Gastrocnemius medialis (tissue), 4 donors: Measurements from ENCODE around the gene BRICD5. TPM values are rescaled to one million over a fixed set of nuclear protein-coding genes. Genes with fewer than 3 reads are reported as not detected.
"Not testable (repeated sequence)": the region's sequence is repeated elsewhere in the genome, so short reads cannot be mapped to it uniquely, and the experiment has no call there.

Source experiments
- ATAC-seq, 2 donors: fragments of 150-250 bp; one replicate each; pipeline ENCODE4 v1.9.1; 2016
- DNase-seq, 2 donors: peaks; one replicate each; pipeline ENCODE4 v3.0.0-alpha.2; 2019
- H3K27ac ChIP-seq, 4 donors: fragments of 200-600 bp; sonication (generic); 1 replicate in 1 of 4; 2 replicates in 3 of 4; pipeline ENCODE4 v1.5.1; 2016 to 2018; ENCODE audit warnings: mild to moderate bottlenecking in 2 of 4, moderate library complexity in 1 of 4
- H3K27me3 ChIP-seq, 3 donors: fragments of 200-600 bp; sonication (generic) in 2 of 3; 1 replicate in 1 of 3; 2 replicates in 2 of 3; pipeline versions ENCODE4 v1.5.1 to v1.6.0; 2016 to 2019; ENCODE audit warnings: mild to moderate bottlenecking in 1 of 3, moderate library complexity in 1 of 3
- H3K36me3 ChIP-seq, 2 donors: fragments of 200-600 bp; sonication (generic) in 1 of 2; one replicate each; pipeline ENCODE4 v1.5.1; 2017 to 2018
- H3K4me1 ChIP-seq, 2 donors: fragments of 200-600 bp; sonication (generic) in 1 of 2; one replicate each; pipeline ENCODE4 v1.5.1; 2016 to 2017; ENCODE audit warnings: mild to moderate bottlenecking in 2 of 2
- H3K4me3 ChIP-seq, 4 donors: fragments of 200-600 bp; sonication (generic) in 3 of 4; 1 replicate in 1 of 4; 2 replicates in 3 of 4; pipeline ENCODE4 v1.5.1; 2016 to 2019; ENCODE audit warnings: mild to moderate bottlenecking in 2 of 4
- H3K9me3 ChIP-seq, 3 donors: fragments of 200-600 bp; sonication (generic) in 2 of 3; 1 replicate in 1 of 3; 2 replicates in 2 of 3; pipeline ENCODE4 v1.5.1; 2016 to 2019
- CTCF ChIP-seq, 5 experiments: fragments of 450-650 bp in 3 of 5; fragments of 200-600 bp in 2 of 5; sonication (generic) in 2 of 5; IDR thresholded peaks in 4 of 5; conservative IDR thresholded peaks in 1 of 5; 1 replicate in 4 of 5; 2 replicates in 1 of 5; pipeline ENCODE4 v1.5.1; 2016 to 2019; ENCODE audit warnings: antibody characterized with exemption in 5 of 5, mild to moderate bottlenecking in 3 of 5, moderate library complexity in 3 of 5
- POLR2A ChIP-seq, 2 donors: fragments of 450-650 bp; IDR thresholded peaks; one replicate each; pipeline ENCODE4 v1.6.1; 2017; ENCODE audit warnings: antibody characterized with exemption in 2 of 2, mild to moderate bottlenecking in 2 of 2, moderate library complexity in 2 of 2
- in situ Hi-C, 4 donors: fragments of 200-750 bp; cut with MboI; loops; one replicate each; pipeline versions ENCODE4 v1.15.0 to v1.8.0; 2017; ENCODE audit warnings: low sequenced_read_pairs in 4 of 4
- intact Hi-C: fragments of 100-400 bp; cut with DNase I; formaldehyde crosslinking; loops from one replicate; pipeline ENCODE4 v1.15.1; 2023; ENCODE audit warnings: low total_unique reads
- total RNA-seq, 4 donors: library from RNA; depleted of rRNA; stranded (reverse); fragments of >200 nt; gene quantifications; one replicate each; pipeline versions ENCODE4 v1.1.0 to v1.2.3, GENCODE V29; 2016

The BRICD5 gene
- total RNA-seq, result 1 to 10 TPM in 3 of 4 donors, under 1 TPM in 1; 0.15 to 2.2 (median 1.4) TPM

- peaks cover 49 to 50% of the 10 kb centered on the region in 2 donors for H3K4me1 ChIP-seq
- in situ Hi-C loops, result no loop called here
Observed at GRCh38 chr16:2210386-2211365, at the start of gene BRICD5. TSS of gene BRICD5 (minus strand) at chr16:2210863. CDS start at chr16:2210833, 30 bp downstream.

GRCh38 chr16:2260250-2260649, 49.6 kb upstream of the BRICD5 start:
- Histone ChIP-seq H3K27me3 (no peaks in the 10 kb centered on the region), H3K36me3 (peaks cover 6 to 87% of the 10 kb centered on the region in 2 donors), H3K27ac (no peak overlapping the region), H3K4me1 (peaks cover under 1 to 3% of the 10 kb centered on the region in 2 donors), H3K9me3 (no peaks in the 10 kb centered on the region), H3K4me3 (no peak overlapping the region)
- intact Hi-C loops (loop anchor here (10.0 kb wide), 1 partner anchor 255 kb away; the partner anchor contains the start of gene ATP6V0C), in situ Hi-C loops (no loop called here)
- ATAC-seq (no peak), DNase-seq (no peak)
- TF ChIP-seq POLR2A (IDR thresholded peaks at IDR 0.05) (no peak), CTCF (IDR thresholded peaks at IDR 0.05 in 4 of 5, conservative IDR thresholded peaks at IDR 0.05 in 1 of 5) (no peak)

More at GRCh38 chr16:2210386-2211365, at the start of gene BRICD5:
- no peaks in the 10 kb centered on the region for H3K27me3 ChIP-seq
- peak within 1 kb of the TSS; percentile 77 to 91 (median 88) for H3K27ac ChIP-seq
- DNase-seq (peak in 1 of 2 donors; percentile 74), ATAC-seq (no peak)
- H3K4me3 ChIP-seq, result no peak within 1 kb of the TSS
- H3K36me3 ChIP-seq, result peaks cover 0 to 35% of the 10 kb centered on the region in 2 donors
- intact Hi-C loops, result loop anchor here (1.0 to 10.0 kb wide), 2 partner anchors 56 to 436 kb away; partner anchors contain the start of genes EME2, MRPS34 and NME3
- H3K9me3 ChIP-seq, result no peaks in the 10 kb centered on the region
- TF ChIP-seq CTCF (IDR thresholded peaks at IDR 0.05 in 4 of 5, conservative IDR thresholded peaks at IDR 0.05 in 1 of 5) (no peak), POLR2A (IDR thresholded peaks at IDR 0.05) (no peak)

DNA sequence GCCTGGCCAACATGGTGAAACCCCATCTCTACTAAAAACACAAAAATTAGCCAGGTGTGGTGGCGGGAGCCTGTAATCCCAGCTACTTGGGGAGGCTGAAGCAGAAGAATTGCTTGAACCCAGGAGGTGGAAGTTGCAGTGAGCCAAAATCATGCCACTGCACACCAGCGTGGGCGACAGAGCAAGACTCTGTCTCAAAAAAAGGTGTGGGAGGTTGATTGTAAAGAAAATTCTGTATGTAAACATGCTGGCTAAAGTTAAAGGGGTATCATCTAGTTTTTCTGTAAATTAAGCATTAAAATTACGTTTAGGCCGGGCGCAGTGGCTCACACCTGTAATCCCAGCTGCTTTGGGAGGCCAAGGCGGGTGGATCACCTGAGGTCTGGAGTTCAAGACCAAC, 47.9 kb upstream of the BRICD5 start:
- H3K36me3 ChIP-seq, result peaks cover 6 to 98% of the 10 kb centered on the region in 2 donors
- intact Hi-C loops, H3K4me1 ChIP-seq, DNase-seq, H3K27me3 ChIP-seq, ATAC-seq, in situ Hi-C loops, H3K4me3 ChIP-seq, H3K9me3 ChIP-seq, H3K27ac ChIP-seq: not testable (repeated sequence)

DNA sequence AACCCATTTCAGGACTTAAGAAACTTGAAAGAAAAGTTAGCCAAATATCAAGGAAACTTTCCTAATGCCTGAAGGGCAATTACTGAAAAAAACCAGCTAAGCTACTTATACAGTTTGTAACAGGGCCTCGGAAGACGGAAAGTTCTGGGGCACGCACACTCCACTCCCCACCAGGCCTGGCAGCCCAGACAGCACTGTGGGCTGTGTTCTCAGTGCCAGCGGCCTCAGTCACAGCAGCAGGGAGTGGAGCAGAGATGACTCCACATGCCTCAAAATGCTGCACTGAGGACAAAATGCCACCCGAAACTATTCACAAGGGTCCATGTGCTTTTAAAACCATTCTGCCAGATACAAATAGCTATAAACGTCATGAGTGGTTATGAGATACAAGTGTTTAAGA, 47.1 kb upstream of the BRICD5 start:
- in situ Hi-C loops, result no loop called here

More for the DNA sequence above, 47.1 kb upstream of the BRICD5 start:
- Histone ChIP-seq H3K9me3 (no peaks in the 10 kb centered on the region), H3K27me3 (no peaks in the 10 kb centered on the region), H3K4me3 (no peak overlapping the region), H3K27ac (no peak overlapping the region), H3K36me3 (peaks cover 6 to 98% of the 10 kb centered on the region in 2 donors), H3K4me1 (no peaks in the 10 kb centered on the region)
- intact Hi-C loops, result no loop called here
- TF ChIP-seq POLR2A (IDR thresholded peaks at IDR 0.05) (no peak), CTCF (IDR thresholded peaks at IDR 0.05 in 4 of 5, conservative IDR thresholded peaks at IDR 0.05 in 1 of 5) (no peak)
- DNase-seq (no peak), ATAC-seq (no peak)
